ENCODE measurements around the gene TRAF3IP3. TPM values are rescaled to one million over a fixed set of nuclear protein-coding genes. Genes with fewer than 3 reads are reported as not detected.
A peak's percentile ranks its signal among the peaks of the same experiment; 100 is the strongest.

The TRAF3IP3 gene
- total RNA-seq, 1 experiment from 2014 or later = not detected

DNA sequence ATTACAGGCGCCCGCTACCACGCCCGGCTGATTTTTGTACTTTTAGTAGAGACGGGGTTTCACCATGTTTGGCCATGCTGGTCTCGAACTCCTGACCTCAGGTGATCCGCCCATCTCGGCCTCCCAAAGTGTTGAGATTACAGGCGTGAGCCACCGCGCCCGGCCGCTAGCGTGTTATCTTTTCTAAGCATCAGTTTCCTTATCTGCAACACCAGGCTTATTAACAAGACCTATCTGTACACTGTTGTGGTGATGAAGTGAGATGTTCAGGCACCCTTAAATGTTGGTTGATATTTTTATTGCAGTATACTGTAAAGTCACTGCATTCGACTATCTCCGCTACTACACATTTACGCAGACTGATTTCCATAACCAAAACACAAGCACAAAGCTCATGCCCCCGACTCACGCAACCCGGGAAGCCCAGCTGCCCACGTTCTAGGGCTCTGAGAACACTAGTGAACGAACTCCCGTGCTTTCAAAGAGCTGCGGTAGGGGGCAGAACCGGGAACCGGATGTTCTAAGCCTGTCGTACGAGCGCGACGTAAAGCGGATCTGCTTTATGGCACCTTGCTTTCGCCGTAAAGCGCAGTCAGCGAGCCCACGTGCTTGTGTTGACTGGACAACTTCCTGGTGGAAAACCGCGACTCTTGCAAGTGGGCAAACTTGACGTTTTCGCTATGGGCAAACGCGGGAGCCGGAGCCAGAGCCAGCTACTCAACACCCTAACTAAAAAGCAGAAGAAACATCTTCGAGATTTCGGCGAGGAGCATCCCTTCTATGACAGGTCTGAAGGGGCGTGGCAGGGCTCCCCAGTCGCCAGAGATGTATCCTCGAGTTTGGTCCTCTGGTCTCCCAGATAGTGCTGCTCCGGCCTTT lies 71.8 kb downstream of the TRAF3IP3 start, which contains the start of gene UTP25:
Gene UTP25 (plus strand): TSS at position 589 of the 879 bp plus-strand sequence. CDS start 92 bp downstream, at position 681.
- DNase-seq (ENCODE audit: low spot score) = peak; percentile 98

DNA sequence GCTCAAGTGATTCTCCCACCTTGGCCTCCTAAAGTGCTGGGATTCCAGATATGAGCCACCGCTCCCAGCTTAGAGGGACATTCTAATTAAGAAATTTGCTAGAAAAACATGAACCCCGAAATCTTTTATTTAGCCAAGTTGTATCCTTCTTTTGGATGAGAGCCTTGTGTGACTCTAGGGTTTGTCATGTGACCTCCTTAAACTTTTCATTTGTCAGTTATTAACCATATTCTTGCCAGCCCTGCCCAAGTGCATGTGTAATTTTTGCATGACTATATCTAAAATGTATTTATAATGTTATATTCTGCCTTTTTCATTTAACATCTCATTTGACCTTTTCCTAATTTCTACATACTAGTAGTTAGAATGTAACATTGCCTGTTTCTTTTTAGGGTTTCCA lies 73.9 kb downstream of the TRAF3IP3 start:
- DNase-seq (ENCODE audit: low spot score) = no peak

DNA sequence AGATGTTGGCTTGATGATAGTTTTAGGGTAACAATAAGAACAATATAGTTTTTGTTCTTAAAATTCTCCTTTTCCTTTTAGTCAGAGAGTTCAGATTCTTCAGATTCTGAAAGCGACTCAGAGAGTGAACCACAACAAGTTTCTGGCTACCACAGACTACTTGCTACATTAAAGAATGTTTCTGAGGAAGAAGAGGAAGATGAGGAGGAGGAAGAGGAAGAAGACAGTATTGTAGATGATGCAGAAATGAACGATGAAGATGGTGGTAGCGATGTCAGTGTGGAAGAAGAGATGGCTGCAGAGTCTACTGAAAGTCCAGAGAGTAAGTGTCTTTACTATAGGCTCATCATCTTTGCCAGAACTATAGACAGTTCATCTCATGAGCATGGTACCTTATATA lies 74.9 kb downstream of the TRAF3IP3 start:
- DNase-seq (ENCODE audit: low spot score) = no peak

DNA sequence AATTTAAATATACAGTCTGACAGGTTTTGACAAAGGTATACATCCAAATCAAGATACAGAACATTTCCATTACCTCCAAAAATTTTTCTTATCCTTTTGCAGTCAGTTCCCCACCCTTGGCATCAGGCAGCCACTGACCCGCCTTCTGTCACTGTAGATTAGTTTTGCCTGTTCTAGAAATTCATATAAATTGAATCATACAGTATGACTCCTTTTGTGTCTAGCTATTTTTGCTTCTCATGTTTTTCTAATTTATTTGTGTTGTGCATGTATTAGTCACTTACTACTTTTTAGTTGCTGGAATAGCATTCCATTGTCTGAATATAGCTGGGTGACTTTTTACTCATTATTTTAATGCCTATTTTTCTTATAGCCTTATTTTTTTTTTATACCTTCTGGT lies 75.8 kb downstream of the TRAF3IP3 start:
- DNase-seq (ENCODE audit: low spot score) = peak; percentile 60

Other genes starting within 250 kb of the TRAF3IP3 start
- gene CAMK1G, start 172.3 kb upstream of the TRAF3IP3 start, total RNA-seq (2014; rRNA removed; shearing (Covaris generic)) = not detected in 2 replicates
- gene LAMB3, start 103.6 kb upstream of the TRAF3IP3 start, total RNA-seq (2014; rRNA removed; shearing (Covaris generic)) = 7.0 and 13.7 TPM in 2 replicates
- not detected in 2 replicates for gene G0S2, start 80.6 kb upstream of the TRAF3IP3 start, total RNA-seq (2014; rRNA removed; shearing (Covaris generic))
- 0.69 and 1.5 TPM in 2 replicates for gene HSD11B1, start 51.2 kb upstream of the TRAF3IP3 start, total RNA-seq (2014; rRNA removed; shearing (Covaris generic))
- 5.0 and 6.6 TPM in 2 replicates for gene C1orf74, start 28.5 kb downstream of the TRAF3IP3 start, total RNA-seq (2014; rRNA removed; shearing (Covaris generic))
- gene IRF6, start 50.1 kb downstream of the TRAF3IP3 start, total RNA-seq (2014; rRNA removed; shearing (Covaris generic)) = 0.02 TPM in 1 of 2 replicates, not detected in the other
- 12.1 and 15.9 TPM in 2 replicates for gene UTP25, start 71.9 kb downstream of the TRAF3IP3 start, total RNA-seq (2014; rRNA removed; shearing (Covaris generic))
- 11.7 and 11.8 TPM in 2 replicates for gene SYT14, start 182.2 kb downstream of the TRAF3IP3 start, total RNA-seq (2014; rRNA removed; shearing (Covaris generic))